ENCODE results near the gene B4GALNT2.

Gene B4GALNT2

GRCh38 chr17:49114703-49115102 lies 17.9 kb upstream of the B4GALNT2 start:
- POLR2A ChIA-PET (ENCODE audit: low non-redundant PET): no interaction called here
- no peak overlapping the region for H3K27ac ChIP-seq
- TF ChIP-seq CTCF (conservative IDR thresholded peaks at IDR 0.05; ENCODE audit: low read depth): no peak
- DNase-seq (ENCODE audit: low spot score): no peak
- CTCF ChIA-PET: no interaction called here

- POLR2A ChIA-PET (ENCODE audit: low non-redundant PET): no interaction called here
- DNase-seq (ENCODE audit: low spot score): no peak
- no peak for TF ChIP-seq CTCF (conservative IDR thresholded peaks at IDR 0.05; ENCODE audit: low read depth)
- H3K27ac ChIP-seq: peak overlapping the region; percentile 19
- CTCF ChIA-PET: interaction anchor here (0.5 to 0.6 kb wide), 3 partner anchors 13 to 195 kb away, joined by 3 to 4 read pairs (median 3); no protein-coding TSS in a partner anchor
Observed at GRCh38 chr17:49117587-49118230, 14.9 kb upstream of the B4GALNT2 start.

DNA sequence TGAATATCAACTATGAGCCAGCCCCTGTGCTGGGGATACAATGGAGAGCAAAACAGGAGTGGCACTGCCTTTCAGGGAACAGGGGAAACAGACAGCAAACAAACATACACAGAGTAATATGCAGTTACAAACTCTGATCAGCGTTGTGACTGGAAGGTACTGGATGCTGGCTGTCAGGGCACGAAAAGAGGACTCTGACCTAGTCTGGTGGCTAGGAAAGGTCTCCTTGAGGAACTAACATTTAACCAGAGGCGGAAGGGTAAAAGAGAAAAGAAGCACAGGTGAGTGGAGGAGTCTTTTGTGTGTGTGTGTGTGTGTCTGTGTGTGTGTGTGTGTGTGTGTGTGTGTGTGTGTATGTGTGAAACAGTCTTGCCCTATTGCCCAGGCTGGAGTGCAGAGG lies 12.4 kb upstream of the B4GALNT2 start:
- TF ChIP-seq CTCF (conservative IDR thresholded peaks at IDR 0.05; ENCODE audit: low read depth): no peak
- H3K27ac ChIP-seq: no peak overlapping the region
- POLR2A ChIA-PET (ENCODE audit: low non-redundant PET): no interaction called here
- DNase-seq (ENCODE audit: low spot score): no peak
- CTCF ChIA-PET: interaction anchor here (1.1 kb wide), 1 partner anchor 11 kb away, joined by 4 read pairs; no protein-coding TSS in a partner anchor

DNA sequence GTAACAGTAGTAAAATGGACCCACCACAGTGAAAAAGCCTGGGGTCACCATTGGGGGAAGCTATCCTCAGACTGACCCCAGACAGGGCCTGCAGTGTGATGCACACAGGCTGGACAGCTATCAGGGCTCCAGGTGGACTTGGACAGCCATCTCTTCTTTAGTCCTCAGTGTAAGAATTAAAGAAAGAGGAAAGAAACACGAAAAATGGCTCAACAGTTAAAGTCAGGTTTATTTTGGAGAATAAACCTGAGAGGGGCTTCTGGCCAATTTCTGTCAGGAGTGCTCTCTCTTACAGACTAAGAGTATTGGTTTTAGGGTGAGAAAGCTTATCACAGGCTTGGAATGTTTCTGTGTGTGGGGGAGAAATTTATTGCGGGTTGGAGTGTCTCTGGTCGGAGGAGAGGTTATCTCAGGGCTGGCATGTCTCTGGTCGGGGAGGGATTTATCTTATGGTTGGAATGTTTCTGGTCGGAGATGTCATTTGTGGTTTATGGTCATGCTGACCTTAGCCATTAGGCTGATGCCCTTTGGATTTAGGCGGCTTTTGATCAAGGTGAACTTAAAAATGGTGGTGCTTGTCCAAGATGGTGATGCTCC lies 10.8 kb upstream of the B4GALNT2 start:
- no peak overlapping the region for H3K27ac ChIP-seq
- no peak for TF ChIP-seq CTCF (conservative IDR thresholded peaks at IDR 0.05; ENCODE audit: low read depth)
- ChIA-PET POLR2A (ENCODE audit: low non-redundant PET) (no interaction called here), CTCF (interaction anchor here (0.6 kb wide), 2 partner anchors 89 to 350 kb away, joined by 3 read pairs; no protein-coding TSS in a partner anchor)
- no peak for DNase-seq (ENCODE audit: low spot score)

DNA sequence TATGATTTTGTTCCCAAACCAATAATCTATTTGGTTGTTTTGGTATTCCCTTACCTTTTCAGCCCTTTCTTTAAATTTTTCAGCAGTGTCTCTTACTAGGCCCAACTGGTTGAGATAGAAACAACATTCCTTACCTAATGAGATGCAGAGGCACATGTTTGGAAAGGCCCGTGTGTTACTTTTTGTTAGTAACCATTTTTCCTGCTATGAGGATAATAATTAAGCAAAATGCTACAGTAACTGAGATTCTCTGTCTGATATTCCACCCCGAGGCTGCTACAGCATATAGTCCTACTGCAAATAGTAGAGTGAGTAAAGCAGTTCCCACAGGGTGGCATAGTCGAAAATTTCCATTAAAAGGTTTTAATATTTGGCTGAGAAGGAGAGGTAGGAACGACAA lies 10.0 kb upstream of the B4GALNT2 start:
- POLR2A ChIA-PET (ENCODE audit: low non-redundant PET): no interaction called here
- no peak overlapping the region for H3K27ac ChIP-seq
- CTCF ChIA-PET: no interaction called here
- TF ChIP-seq CTCF (conservative IDR thresholded peaks at IDR 0.05; ENCODE audit: low read depth): no peak
- no peak for DNase-seq (ENCODE audit: low spot score)

GRCh38 chr17:49123061-49123460 lies 9.5 kb upstream of the B4GALNT2 start:
- H3K27ac ChIP-seq: no peak overlapping the region
- ChIA-PET POLR2A (ENCODE audit: low non-redundant PET) (no interaction called here), CTCF (no interaction called here)
- no peak for DNase-seq (ENCODE audit: low spot score)
- TF ChIP-seq CTCF (conservative IDR thresholded peaks at IDR 0.05; ENCODE audit: low read depth): no peak
